Measurements from ENCODE around the gene SLC38A3. TPM values are rescaled to one million over a fixed set of nuclear protein-coding genes. Genes with fewer than 3 reads are reported as not detected.

SLC38A3 gene
- total and polyA plus RNA-seq, 2 experiments from 2014 or later: 13.4 to 14.7 TPM

- Histone ChIP-seq H3K27ac (peak overlapping the region; percentile 27), H3K4me3 (no peak overlapping the region), H3K9me3 (ENCODE audit: low read depth) (no peaks in the 10 kb centered on the region), H3K4me1 (ENCODE audit: low read depth) (peaks cover 12% of the 10 kb centered on the region), H3K27me3 (no peaks in the 10 kb centered on the region), H3K36me3 (no peaks in the 10 kb centered on the region)
- no peak for TF ChIP-seq CTCF (IDR thresholded peaks at IDR 0.05; ENCODE audit: low read depth, low read length)
- no peak for DNase-seq (ENCODE audit: low read depth in 1 of 2, low spot score in 1 of 2)
Observed at GRCh38 chr3:50214824-50215223, 9.8 kb downstream of the SLC38A3 start.

- H3K27ac ChIP-seq: no peak overlapping the region
- no peak for TF ChIP-seq CTCF (IDR thresholded peaks at IDR 0.05; ENCODE audit: low read depth, low read length)
- H3K27me3 ChIP-seq: no peaks in the 10 kb centered on the region
- H3K36me3 ChIP-seq: no peaks in the 10 kb centered on the region
- H3K4me1 ChIP-seq (ENCODE audit: low read depth): peaks cover 12% of the 10 kb centered on the region
- peak in 1 of 2 donors; percentile 62 for DNase-seq (ENCODE audit: low read depth in 1 of 2, low spot score in 1 of 2)
- H3K4me3 ChIP-seq: no peak overlapping the region
- H3K9me3 ChIP-seq (ENCODE audit: low read depth): no peaks in the 10 kb centered on the region
Observed at GRCh38 chr3:50215529-50215928, 10.5 kb downstream of the SLC38A3 start.

GRCh38 chr3:50217681-50218080, 12.6 kb downstream of the SLC38A3 start:
- Histone ChIP-seq H3K27me3 (no peaks in the 10 kb centered on the region), H3K36me3 (no peaks in the 10 kb centered on the region), H3K4me1 (ENCODE audit: low read depth) (peaks cover 15% of the 10 kb centered on the region), H3K9me3 (ENCODE audit: low read depth) (no peaks in the 10 kb centered on the region), H3K27ac (no peak overlapping the region), H3K4me3 (no peak overlapping the region)
- DNase-seq (ENCODE audit: low read depth in 1 of 2, low spot score in 1 of 2): no peak
- no peak for TF ChIP-seq CTCF (IDR thresholded peaks at IDR 0.05; ENCODE audit: low read depth, low read length)

- Histone ChIP-seq H3K27me3 (no peaks in the 10 kb centered on the region), H3K36me3 (no peaks in the 10 kb centered on the region), H3K4me3 (no peak overlapping the region), H3K9me3 (ENCODE audit: low read depth) (no peaks in the 10 kb centered on the region), H3K27ac (no peak overlapping the region), H3K4me1 (ENCODE audit: low read depth) (peaks cover 15% of the 10 kb centered on the region)
- no peak for DNase-seq (ENCODE audit: low read depth in 1 of 2, low spot score in 1 of 2)
- no peak for TF ChIP-seq CTCF (IDR thresholded peaks at IDR 0.05; ENCODE audit: low read depth, low read length)
Observed at GRCh38 chr3:50218448-50218847, 13.4 kb downstream of the SLC38A3 start.

DNA sequence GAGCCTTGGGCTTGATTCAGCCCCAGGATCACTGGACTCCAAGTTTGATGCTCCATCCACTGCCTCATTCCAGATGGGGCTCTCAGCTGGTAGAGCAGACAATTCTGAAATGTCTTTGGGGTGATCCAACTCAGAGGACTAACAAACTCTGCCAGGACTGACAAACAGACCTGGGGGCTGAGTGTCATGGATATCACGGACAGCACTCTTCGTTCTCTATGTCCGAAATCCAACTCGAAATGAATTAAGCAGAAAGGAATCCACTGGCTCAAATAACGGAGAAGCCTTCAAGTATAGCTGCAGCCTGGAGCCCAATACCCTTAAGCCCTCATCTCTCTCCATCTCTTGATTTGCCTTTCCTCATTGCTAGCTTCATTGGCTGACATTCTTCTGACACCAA, 14.2 kb downstream of the SLC38A3 start:
- TF ChIP-seq CTCF (IDR thresholded peaks at IDR 0.05; ENCODE audit: low read depth, low read length): no peak
- Histone ChIP-seq H3K4me3 (no peak overlapping the region), H3K9me3 (ENCODE audit: low read depth) (no peaks in the 10 kb centered on the region), H3K36me3 (no peaks in the 10 kb centered on the region), H3K27ac (no peak overlapping the region), H3K4me1 (ENCODE audit: low read depth) (peaks cover 15% of the 10 kb centered on the region), H3K27me3 (no peaks in the 10 kb centered on the region)
- no peak for DNase-seq (ENCODE audit: low read depth in 1 of 2, low spot score in 1 of 2)

DNA sequence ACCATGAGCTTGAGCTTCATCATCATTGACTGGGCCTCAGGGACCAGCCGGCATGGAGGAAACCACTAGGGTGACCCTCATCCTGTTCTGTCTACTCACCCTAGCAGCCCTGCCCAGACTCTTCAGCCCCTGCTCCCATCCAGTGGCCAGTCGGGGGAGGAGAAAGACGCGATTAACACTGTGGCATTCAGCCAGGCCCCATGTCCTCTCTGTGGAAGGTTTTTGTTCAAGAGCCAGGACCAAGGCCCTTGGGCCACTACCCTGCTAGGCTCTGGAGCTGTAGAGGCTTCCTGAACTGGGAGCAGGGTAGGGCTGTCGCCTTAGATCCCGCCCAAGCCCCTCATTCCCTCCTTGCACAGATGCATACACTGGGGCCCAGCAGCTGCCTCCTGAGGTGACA, 15.0 kb downstream of the SLC38A3 start:
- DNase-seq (ENCODE audit: low read depth in 1 of 2, low spot score in 1 of 2): peak in 1 of 2 donors; percentile 34
- H3K36me3 ChIP-seq: no peaks in the 10 kb centered on the region
- no peak overlapping the region for H3K27ac ChIP-seq
- H3K4me1 ChIP-seq (ENCODE audit: low read depth): peaks cover 13% of the 10 kb centered on the region
- H3K27me3 ChIP-seq: no peaks in the 10 kb centered on the region
- no peak for TF ChIP-seq CTCF (IDR thresholded peaks at IDR 0.05; ENCODE audit: low read depth, low read length)
- H3K4me3 ChIP-seq: no peak overlapping the region
- H3K9me3 ChIP-seq (ENCODE audit: low read depth): no peaks in the 10 kb centered on the region

Data from cardiac muscle cell (in vitro differentiated cells and primary cell).